IMR-90 (cell line): ENCODE measurements around the gene CTNNAL1.

Experiments used
- CEBPB ChIP-seq: IDR thresholded peaks from 2 replicates; pipeline ENCODE4 v1.6.1; 2012; ENCODE audit warnings: low read depth, low read length, improper control_type of control experiment
- CHD1 ChIP-seq: IDR thresholded peaks from 2 replicates; pipeline ENCODE4 v1.6.1; 2012; ENCODE audit warnings: low read depth, low read length, improper control_type of control experiment
- MAFK ChIP-seq: IDR thresholded peaks from 2 replicates; pipeline ENCODE4 v1.6.1; 2012; ENCODE audit warnings: low read depth, low read length, improper control_type of control experiment
- MXI1 ChIP-seq: IDR thresholded peaks from 2 replicates; pipeline ENCODE4 v1.6.1; 2012; ENCODE audit warnings: low read depth, mild to moderate bottlenecking, low read length, moderate library complexity, borderline replicate concordance
- POLR2A ChIP-seq: IDR thresholded peaks from 2 replicates; pipeline ENCODE4 v1.6.1; 2012; ENCODE audit warnings: mild to moderate bottlenecking, low read depth, low read length
- RAD21 ChIP-seq: IDR thresholded peaks from 2 replicates; pipeline ENCODE4 v1.6.1; 2012; ENCODE audit warnings: low read length, improper control_type of control experiment
- RCOR1 ChIP-seq: IDR thresholded peaks from 2 replicates; pipeline ENCODE4 v1.6.1; 2012; ENCODE audit warnings: mild to moderate bottlenecking, low read length, improper control_type of control experiment; ENCODE audit not compliant: insufficient replicate concordance
- RFX5 ChIP-seq: IDR thresholded peaks from 2 replicates; pipeline ENCODE4 v1.8.0; 2012; ENCODE audit warnings: low read depth, mild to moderate bottlenecking, low read length, moderate library complexity
- SMC3 ChIP-seq: fragments of 150-350 bp; IDR thresholded peaks from 2 replicates; pipeline ENCODE4 v1.6.1; 2016; ENCODE audit warnings: low read depth, mild to moderate bottlenecking, antibody characterized with exemption, low read length, moderate library complexity
- TF ChIP-seq, protein P1 (sequence below): fragments of 150-350 bp; IDR thresholded peaks from 2 replicates; pipeline ENCODE4 v1.6.1; 2016; ENCODE audit warnings: low read depth, mild to moderate bottlenecking, low read length, moderate library complexity, borderline replicate concordance
- TF ChIP-seq, protein P2 (sequence below): conservative IDR thresholded peaks from 2 replicates; pipeline ENCODE4 v1.5.1; 2012; ENCODE audit warnings: mild to moderate bottlenecking, low read depth, low read length, improper control_type of control experiment
- TF ChIP-seq, protein P3 (sequence below): fragments of 150-350 bp; IDR thresholded peaks from 2 replicates; pipeline ENCODE4 v1.6.1; 2017; ENCODE audit warnings: mild to moderate bottlenecking, antibody characterized with exemption, low read length, low read depth

DNA sequence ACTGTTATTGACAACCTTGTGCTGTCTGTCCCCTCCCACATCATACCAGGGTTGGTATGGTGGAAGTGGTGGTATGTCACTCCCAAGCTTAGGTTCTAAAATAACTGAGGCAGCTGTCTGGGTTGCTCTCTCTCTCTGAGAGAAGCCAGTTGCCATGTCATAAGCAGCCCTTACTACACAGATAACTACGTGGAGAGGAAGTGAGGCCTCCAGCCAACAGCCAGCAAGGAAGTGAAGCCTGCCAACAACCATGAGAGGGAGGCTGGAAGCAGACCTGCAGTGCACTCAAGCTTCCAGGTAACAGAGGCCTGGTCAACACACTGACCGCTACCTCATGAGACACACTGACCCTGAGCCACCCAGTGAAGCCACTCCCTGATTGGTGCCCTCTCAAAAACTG, 18.6 kb downstream of the CTNNAL1 start:
- TF ChIP-seq MXI1 (no peak), POLR2A (no peak), MAFK (no peak), SMC3 (no peak), RAD21 (no peak), RFX5 (no peak), RCOR1 (no peak), CEBPB (no peak), CHD1 (no peak)
- TF ChIP-seq, protein P1, sequence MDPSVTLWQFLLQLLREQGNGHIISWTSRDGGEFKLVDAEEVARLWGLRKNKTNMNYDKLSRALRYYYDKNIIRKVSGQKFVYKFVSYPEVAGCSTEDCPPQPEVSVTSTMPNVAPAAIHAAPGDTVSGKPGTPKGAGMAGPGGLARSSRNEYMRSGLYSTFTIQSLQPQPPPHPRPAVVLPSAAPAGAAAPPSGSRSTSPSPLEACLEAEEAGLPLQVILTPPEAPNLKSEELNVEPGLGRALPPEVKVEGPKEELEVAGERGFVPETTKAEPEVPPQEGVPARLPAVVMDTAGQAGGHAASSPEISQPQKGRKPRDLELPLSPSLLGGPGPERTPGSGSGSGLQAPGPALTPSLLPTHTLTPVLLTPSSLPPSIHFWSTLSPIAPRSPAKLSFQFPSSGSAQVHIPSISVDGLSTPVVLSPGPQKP = no peak
- TF ChIP-seq, protein P2, sequence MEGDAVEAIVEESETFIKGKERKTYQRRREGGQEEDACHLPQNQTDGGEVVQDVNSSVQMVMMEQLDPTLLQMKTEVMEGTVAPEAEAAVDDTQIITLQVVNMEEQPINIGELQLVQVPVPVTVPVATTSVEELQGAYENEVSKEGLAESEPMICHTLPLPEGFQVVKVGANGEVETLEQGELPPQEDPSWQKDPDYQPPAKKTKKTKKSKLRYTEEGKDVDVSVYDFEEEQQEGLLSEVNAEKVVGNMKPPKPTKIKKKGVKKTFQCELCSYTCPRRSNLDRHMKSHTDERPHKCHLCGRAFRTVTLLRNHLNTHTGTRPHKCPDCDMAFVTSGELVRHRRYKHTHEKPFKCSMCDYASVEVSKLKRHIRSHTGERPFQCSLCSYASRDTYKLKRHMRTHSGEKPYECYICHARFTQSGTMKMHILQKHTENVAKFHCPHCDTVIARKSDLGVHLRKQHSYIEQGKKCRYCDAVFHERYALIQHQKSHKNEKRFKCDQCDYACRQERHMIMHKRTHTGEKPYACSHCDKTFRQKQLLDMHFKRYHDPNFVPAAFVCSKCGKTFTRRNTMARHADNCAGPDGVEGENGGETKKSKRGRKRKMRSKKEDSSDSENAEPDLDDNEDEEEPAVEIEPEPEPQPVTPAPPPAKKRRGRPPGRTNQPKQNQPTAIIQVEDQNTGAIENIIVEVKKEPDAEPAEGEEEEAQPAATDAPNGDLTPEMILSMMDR = no peak
- TF ChIP-seq, protein P3, sequence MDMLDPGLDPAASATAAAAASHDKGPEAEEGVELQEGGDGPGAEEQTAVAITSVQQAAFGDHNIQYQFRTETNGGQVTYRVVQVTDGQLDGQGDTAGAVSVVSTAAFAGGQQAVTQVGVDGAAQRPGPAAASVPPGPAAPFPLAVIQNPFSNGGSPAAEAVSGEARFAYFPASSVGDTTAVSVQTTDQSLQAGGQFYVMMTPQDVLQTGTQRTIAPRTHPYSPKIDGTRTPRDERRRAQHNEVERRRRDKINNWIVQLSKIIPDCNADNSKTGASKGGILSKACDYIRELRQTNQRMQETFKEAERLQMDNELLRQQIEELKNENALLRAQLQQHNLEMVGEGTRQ = no peak
